Measurements from ENCODE around the gene DMRTB1. TPM values are rescaled to one million over a fixed set of nuclear protein-coding genes. Genes with fewer than 3 reads are reported as not detected.

DMRTB1 gene
- total and polyA plus RNA-seq, 2 of the 4 experiments (the other 2 are of a cell fraction) = not detected

DNA sequence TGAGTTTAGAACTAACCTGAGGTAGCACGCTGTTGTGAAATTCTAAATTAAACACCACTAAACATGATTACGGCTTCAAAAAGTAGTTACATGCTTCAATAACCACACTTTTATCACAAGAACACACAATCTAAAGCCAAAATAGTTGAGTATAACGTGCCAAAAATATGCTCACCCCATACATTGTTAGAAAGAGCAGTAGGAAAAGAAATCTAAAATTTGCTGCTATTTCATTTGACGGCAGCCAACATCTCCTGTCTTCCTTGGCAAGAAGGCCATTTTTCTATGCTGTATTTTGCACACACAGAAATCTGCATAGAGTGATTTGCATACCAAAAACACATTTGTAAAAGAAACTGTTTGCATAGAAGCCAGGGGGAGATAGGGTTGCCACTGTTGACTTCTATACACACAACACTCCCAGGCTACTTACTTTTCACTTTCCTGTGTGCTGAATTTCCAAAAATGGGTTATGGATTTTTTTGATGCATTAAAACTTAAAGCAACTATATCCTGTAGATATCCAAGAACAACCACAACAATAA, 42.9 kb upstream of the DMRTB1 start:
- dilution Hi-C loops (cut with HindIII; ENCODE audit: low sequenced_read_pairs, unreplicated experiment) (no loop called here), in situ Hi-C loops (cut with MboI; ENCODE audit: low sequenced_read_pairs) (no loop called here), intact Hi-C loops (cut with micrococcal nuclease) (no loop called here)
- Histone ChIP-seq H4K5ac (ENCODE audit: low read depth, low read length) (no peak overlapping the region), H3K18ac (ENCODE audit: low read depth, low read length) (no peak overlapping the region), H3K27me3 (ENCODE audit: control insufficient read depth, insufficient read depth, low read length) (peaks cover 39% of the 10 kb centered on the region), H2AK5ac (ENCODE audit: low read depth, low read length) (no peak overlapping the region), H3K23ac (ENCODE audit: low read depth, low read length) (no peak overlapping the region), H3K56ac (ENCODE audit: extremely low read depth, insufficient read depth, low read length) (no peak overlapping the region), H4K20me1 (ENCODE audit: insufficient read depth, low read length) (peaks cover 10% of the 10 kb centered on the region), H3K9me3 (ENCODE audit: control insufficient read depth, insufficient read depth, low read length) (peaks cover 3% of the 10 kb centered on the region), H2BK15ac (ENCODE audit: low read depth, low read length) (no peak overlapping the region), H3K9ac (ENCODE audit: low read depth, low read length) (no peak overlapping the region), H3K79me1 (ENCODE audit: low read depth in 1 of 2, low read length in 2 of 2) (no peaks in the 10 kb centered on the region), H3K36me3 (ENCODE audit: control insufficient read depth, insufficient read depth, low read length) (no peaks in the 10 kb centered on the region), H2AK9ac (replicated peaks; ENCODE audit: low read depth, low read length, poor library complexity) (no peak overlapping the region), H3K4me3 (ENCODE audit: insufficient read depth, low read depth, low read length) (no peak overlapping the region), H2BK120ac (ENCODE audit: low read depth, low read length) (no peak overlapping the region), H4K8ac (ENCODE audit: low read depth in 2 of 2, low read length in 2 of 2) (no peak overlapping the region), H2BK20ac (ENCODE audit: low read depth, low read length) (no peak overlapping the region), H2AFZ (replicated peaks; ENCODE audit: low read length, poor library complexity) (no peak overlapping the region), H3K4me2 (ENCODE audit: low read depth, low read length) (no peak overlapping the region), H3K4me1 (ENCODE audit: control insufficient read depth, insufficient read depth, low read length) (peaks cover 20% of the 10 kb centered on the region), H3K27ac (ENCODE audit: insufficient read depth, low read length) (no peak overlapping the region), H3K14ac (replicated peaks; ENCODE audit: low read depth, low read length) (no peak overlapping the region), H3K9me1 (ENCODE audit: insufficient read depth, low read length) (peaks cover 28% of the 10 kb centered on the region), H3K4ac (ENCODE audit: low read depth, low read length) (no peak overlapping the region), H2BK5ac (ENCODE audit: low read depth, low read length, poor library complexity, severe bottlenecking) (no peak overlapping the region), H4K91ac (ENCODE audit: insufficient read depth, low read depth, low read length) (no peak overlapping the region)
- ChIA-PET POLR2A (ENCODE audit: unreplicated experiment) (no interaction called here), CTCF (no interaction called here)
- TF ChIP-seq POLR2A (IDR thresholded peaks at IDR 0.05; ENCODE audit: low read depth, low read length) (no peak), SMC3 (IDR thresholded peaks at IDR 0.05; ENCODE audit: low read depth, low read length) (no peak), CEBPB (IDR thresholded peaks at IDR 0.05; ENCODE audit: low read depth, low read length) (no peak), NFE2L2 (IDR thresholded peaks at IDR 0.05; ENCODE audit: low read depth, low read length) (no peak), BHLHE40 (IDR thresholded peaks at IDR 0.05; ENCODE audit: low read depth, low read length) (no peak), MXI1 (IDR thresholded peaks at IDR 0.05; ENCODE audit: borderline replicate concordance, low read depth, low read length) (no peak), RAD21 (IDR thresholded peaks at IDR 0.05; ENCODE audit: low read length) (no peak), MAFK (IDR thresholded peaks at IDR 0.05; ENCODE audit: low read depth, low read length) (no peak), MAZ (IDR thresholded peaks at IDR 0.05; ENCODE audit: borderline replicate concordance, low read depth, low read length) (no peak), FOS (IDR thresholded peaks at IDR 0.05; ENCODE audit: low read depth, low read length) (no peak), CHD1 (IDR thresholded peaks at IDR 0.05; ENCODE audit: low read depth, low read length) (no peak), RFX5 (IDR thresholded peaks at IDR 0.05; ENCODE audit: low read depth, low read length) (no peak), RCOR1 (IDR thresholded peaks at IDR 0.05; ENCODE audit: insufficient replicate concordance, low read length) (no peak)
- TF ChIP-seq, protein P1, sequence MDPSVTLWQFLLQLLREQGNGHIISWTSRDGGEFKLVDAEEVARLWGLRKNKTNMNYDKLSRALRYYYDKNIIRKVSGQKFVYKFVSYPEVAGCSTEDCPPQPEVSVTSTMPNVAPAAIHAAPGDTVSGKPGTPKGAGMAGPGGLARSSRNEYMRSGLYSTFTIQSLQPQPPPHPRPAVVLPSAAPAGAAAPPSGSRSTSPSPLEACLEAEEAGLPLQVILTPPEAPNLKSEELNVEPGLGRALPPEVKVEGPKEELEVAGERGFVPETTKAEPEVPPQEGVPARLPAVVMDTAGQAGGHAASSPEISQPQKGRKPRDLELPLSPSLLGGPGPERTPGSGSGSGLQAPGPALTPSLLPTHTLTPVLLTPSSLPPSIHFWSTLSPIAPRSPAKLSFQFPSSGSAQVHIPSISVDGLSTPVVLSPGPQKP (IDR thresholded peaks at IDR 0.05; ENCODE audit: borderline replicate concordance, low read depth, low read length) = no peak
- TF ChIP-seq, protein P2, sequence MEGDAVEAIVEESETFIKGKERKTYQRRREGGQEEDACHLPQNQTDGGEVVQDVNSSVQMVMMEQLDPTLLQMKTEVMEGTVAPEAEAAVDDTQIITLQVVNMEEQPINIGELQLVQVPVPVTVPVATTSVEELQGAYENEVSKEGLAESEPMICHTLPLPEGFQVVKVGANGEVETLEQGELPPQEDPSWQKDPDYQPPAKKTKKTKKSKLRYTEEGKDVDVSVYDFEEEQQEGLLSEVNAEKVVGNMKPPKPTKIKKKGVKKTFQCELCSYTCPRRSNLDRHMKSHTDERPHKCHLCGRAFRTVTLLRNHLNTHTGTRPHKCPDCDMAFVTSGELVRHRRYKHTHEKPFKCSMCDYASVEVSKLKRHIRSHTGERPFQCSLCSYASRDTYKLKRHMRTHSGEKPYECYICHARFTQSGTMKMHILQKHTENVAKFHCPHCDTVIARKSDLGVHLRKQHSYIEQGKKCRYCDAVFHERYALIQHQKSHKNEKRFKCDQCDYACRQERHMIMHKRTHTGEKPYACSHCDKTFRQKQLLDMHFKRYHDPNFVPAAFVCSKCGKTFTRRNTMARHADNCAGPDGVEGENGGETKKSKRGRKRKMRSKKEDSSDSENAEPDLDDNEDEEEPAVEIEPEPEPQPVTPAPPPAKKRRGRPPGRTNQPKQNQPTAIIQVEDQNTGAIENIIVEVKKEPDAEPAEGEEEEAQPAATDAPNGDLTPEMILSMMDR (conservative IDR thresholded peaks at IDR 0.05; ENCODE audit: low read depth, low read length) = no peak
- TF ChIP-seq, protein P3, sequence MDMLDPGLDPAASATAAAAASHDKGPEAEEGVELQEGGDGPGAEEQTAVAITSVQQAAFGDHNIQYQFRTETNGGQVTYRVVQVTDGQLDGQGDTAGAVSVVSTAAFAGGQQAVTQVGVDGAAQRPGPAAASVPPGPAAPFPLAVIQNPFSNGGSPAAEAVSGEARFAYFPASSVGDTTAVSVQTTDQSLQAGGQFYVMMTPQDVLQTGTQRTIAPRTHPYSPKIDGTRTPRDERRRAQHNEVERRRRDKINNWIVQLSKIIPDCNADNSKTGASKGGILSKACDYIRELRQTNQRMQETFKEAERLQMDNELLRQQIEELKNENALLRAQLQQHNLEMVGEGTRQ (IDR thresholded peaks at IDR 0.05; ENCODE audit: low read depth, low read length) = no peak
- 75% methylated on average over 2 of the region's 4 CpGs; no CpG with 5 or more reads in 1 of the 2 experiments for WGBS, 2 experiments (ENCODE audit: extremely low coverage in 2 of 2, insufficient read length in 1 of 2)
- ATAC-seq (ENCODE audit: low read depth) = no peak
- no TSS peak for BruUV-seq (replicated peaks)
- DNase-seq = no peak
